ENCODE results near the gene KLHL13.
"Not testable (repeated sequence)": the region's sequence is repeated elsewhere in the genome, so short reads cannot be mapped to it uniquely, and the experiment has no call there.

Gene KLHL13

GRCh38 chrX:118116713-118117550 lies at the start of gene KLHL13:
KLHL13 (minus strand) TSS chrX:118116810; CDS start chrX:118028473, 88,337 bp downstream.
- DNase-seq, result no peak

DNA sequence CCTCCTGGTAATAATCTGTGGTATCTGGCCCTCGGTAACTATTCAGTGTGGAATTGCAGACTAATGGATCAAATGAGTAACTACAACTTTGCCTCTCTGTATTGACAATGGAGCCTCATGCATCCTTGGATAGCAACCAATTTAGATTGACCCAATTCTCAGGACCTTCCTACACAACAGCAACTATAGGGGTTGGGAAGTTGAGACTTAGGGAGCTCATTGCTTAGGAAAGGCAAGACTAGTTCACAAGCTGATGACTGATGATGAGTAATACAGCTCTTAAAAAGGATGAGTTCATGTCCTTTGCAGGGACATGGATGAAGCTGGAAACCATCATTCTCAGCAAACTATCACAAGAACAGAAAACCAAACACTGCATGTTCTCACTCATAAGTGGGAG lies 47.5 kb upstream of the KLHL13 start:
- DNase-seq, result no peak

GRCh38 chrX:118156953-118157608 lies 40.5 kb upstream of the KLHL13 start:
- DNase-seq, result no peak

GRCh38 chrX:118156254-118156952 lies 39.8 kb upstream of the KLHL13 start:
- no peak for DNase-seq

GRCh38 chrX:118153270-118153669 lies 36.7 kb upstream of the KLHL13 start:
- no peak for DNase-seq

DNA sequence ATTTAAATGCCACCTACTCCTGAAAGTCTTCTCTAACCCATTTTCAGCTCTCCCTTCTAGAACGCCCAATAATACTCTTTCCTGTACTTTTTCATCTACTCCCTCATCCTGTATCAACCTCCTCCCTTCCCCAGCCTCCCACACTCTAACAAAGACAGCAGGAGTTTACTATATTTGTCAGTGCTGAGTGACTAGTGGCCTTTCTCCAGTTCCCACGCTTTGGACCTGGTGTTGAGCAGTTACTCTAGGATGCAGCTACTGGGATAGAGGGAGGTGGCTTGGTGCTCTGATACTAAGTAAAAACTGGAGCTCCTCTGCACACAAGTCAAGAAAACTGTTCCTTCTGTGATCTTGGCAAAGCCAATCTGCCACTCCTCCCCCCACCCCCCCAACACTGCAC lies 36.1 kb upstream of the KLHL13 start:
- DNase-seq, result no peak

GRCh38 chrX:118148737-118149136 lies 32.1 kb upstream of the KLHL13 start:
- DNase-seq, result no peak

DNA sequence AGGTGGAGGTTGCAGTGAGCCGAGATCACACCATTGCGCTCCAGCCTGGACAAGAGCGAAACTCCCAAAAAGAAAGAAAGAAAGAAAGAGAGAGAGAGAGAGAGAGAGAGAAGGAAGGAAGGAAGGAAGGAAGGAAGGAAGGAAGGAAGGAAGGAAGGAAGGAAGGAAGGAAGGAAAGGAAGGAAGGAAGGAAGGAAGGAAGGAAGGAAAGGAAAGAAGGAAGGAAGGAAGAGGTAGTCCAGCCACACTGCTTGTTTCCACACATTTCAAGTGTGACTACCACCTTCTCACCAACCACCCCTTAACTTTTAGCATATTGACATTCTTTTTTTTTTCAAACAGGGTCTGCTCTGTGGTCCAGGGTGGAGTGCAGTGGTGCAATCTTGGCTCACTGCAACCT lies 31.2 kb upstream of the KLHL13 start:
- DNase-seq, result not testable (repeated sequence)

DNA sequence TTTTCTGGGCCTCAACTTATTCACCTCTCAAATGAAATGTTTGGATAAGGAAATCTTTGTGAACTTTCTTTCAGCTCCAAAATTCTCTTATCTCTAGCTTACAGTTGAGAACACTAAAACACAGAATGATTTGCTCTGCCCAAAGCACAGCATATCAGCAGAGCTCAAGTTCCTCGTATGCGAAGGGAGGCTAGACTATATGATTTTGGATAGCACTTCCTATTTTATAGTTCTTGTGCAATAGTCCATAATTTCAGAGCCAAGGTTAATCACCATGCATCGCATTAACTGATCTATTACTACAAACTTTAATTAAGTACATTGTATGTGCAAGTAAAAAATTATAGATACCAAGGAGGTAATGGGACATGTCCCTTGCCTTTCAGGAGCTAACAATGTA lies 27.0 kb upstream of the KLHL13 start:
- DNase-seq, result no peak

GRCh38 chrX:118131336-118131735 lies 14.7 kb upstream of the KLHL13 start:
- no peak for DNase-seq

DNA sequence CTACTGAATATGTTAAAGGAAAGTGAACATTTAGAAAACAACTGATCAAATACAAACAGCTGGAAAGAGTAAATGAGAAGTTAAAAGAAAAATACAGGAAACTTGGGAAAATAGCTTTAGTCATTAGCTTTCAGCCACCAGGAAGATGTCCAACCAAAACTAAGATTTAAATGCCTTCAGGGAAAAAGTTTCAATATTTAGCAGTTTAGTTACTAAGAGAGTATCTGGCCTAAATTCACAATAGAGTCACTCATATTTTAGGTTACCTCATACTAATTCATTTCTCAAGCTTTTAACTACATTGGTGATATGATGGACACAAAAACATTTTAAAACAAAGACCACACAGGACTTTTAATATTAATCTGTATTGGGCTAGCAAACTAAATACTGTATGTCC lies 13.1 kb upstream of the KLHL13 start:
- DNase-seq, result no peak

DNA sequence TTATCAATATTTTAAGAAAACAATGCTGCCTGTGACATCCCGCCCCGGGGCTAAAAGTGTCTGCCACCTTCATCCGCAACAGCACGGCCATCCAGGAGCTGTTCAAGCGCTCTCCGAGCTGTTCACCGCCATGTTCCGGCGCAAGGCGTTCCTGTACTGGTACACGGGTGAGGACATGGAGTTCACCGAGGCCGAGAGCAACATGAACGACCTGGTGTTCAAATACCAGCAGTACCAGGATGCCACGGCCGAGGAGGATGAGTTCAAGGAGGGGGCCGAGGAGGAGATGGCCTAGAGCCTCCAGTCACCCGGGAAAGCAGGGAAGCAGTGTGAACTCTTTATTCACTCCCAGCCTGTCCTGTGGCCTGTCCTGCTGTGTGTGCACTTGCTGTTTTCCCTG lies 12.1 kb upstream of the KLHL13 start:
- no peak for DNase-seq

DNA sequence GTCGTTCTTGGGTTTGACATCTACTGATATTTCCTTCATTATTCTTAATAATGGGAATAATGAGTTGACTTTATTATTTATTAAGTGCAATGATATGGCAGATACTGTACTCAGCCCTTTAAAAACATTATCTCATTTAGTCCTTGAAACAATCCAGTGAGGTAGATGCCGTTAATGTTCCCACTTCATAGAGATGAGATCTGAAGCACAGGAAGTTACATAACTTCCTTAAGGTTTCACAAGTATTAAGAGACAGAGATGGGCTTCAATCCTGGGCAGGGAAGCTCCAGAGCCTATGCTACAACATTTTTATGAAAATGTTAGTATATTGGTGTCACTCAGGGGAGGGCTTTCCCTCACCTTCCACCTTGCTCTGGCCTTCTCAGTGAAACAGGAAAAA lies 9.7 kb upstream of the KLHL13 start:
- DNase-seq, result no peak

DNA sequence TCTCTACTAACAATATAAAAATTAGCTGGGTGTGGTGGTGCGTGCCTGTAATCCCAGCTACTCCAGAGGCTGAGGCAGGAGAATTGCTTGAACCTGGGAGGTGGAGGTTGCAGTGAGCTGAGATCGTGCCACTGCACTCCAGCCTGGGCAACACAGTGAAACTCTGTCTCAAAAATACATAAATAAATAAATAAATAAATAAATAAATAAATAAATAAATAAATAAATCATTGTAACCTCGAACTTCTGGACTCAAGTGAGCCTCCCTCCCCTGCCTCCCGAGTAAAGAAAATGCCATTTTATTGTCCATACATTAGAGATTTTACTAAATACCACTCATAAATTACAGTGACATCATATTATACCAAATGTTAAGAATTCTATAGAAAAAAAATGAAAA lies 7.6 kb upstream of the KLHL13 start:
- DNase-seq, result not testable (repeated sequence)

DNA sequence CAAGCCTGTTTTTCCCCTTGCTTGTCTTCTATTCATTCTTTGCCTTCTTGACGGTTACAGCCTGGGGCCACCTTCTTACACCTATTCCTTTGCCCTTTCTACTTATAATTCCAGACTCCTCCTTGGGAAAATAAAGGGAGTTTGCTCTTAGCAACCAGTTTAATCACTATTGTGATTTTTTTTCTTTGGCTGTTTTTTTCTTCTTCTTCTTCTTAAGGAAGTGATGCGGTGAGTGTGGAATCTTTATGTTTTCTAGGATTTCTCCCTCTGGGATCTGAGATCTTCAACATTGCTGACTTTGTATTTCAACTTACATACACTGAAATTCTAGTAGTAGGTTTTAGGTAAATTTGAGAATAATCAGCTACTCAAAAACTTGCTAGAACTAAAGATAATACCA lies 1.1 kb upstream of the KLHL13 start:
- no peak for DNase-seq

GRCh38 chrX:118115953-118116712 lies 477 bp downstream of the KLHL13 start:
- DNase-seq, result no peak

DNA sequence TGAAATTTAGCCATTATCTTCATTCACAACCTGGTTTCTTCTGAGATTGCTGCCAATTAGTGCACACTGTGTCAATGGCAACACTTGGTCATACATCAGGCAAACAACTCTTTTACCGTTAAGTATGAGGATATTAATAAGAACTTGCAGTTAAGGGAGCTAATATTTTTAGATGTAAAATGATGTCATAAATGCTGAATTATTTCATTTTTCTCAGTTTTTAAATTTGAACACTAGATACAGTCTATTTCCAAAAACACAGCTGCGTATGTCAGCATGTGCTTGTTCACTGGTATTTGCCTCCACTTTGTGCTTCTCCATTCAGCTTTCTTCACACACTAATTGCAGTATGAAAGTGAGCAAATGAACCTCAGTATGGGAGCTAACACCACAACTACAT lies 1.6 kb downstream of the KLHL13 start:
- no peak for DNase-seq

GRCh38 chrX:118109065-118109464 lies 7.5 kb downstream of the KLHL13 start:
- DNase-seq, result no peak

- no peak for DNase-seq
Measured at GRCh38 chrX:118108304-118108703, 8.3 kb downstream of the KLHL13 start.

DNA sequence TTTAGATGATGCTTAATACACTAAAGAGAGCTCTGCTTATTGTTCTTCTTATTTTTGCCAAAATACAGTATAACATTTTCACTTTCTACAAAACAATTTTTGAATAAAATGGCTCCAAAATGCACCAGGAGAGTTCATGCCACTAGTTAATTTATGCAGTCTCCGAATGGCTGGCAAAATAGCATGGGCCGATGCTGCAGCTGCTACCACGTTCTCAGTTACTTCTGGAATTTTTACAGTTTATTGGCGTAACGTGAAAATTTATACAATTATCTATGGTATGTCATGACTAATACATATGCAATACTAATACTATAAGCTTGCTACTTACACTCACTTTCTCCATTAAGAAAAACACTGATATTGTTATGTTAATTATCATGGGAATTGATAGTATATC lies 16.5 kb downstream of the KLHL13 start:
- no peak for DNase-seq

DNA sequence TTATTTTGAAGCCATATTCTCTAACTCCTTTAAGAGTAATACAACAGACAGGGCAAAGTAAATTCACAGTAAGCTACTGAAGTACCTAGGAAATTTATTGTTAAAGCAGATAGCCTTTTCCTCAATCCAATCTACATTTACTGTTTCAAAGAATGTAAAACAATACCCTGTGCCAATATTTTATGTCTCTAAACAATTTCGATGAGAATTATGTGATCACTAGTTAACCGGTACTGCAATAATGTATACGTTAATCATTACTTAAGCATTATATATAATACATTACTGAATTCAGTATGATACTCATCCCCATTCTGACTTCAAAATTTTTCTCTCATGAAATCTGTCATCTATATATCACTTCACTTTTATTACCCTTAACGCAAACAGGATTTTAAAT lies 28.5 kb downstream of the KLHL13 start:
- DNase-seq, result no peak

DNA sequence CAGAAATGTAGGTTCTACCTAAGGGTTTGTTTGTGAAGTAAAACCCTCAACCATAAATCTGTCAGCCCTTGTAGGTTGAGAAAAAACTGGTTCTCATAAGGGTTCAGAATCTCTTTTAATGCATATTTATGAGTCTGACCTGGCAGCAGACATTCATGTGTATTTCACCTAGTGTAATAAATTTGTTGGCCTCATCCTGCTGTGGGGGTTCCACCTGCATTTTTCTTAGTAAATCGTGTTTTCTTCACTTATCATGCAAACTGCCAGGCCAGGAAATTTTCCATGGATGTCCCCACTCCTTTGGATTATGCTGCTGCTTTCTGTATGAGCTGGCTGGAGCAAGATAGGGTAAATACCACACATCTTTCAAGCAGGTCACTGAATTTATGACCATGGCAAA lies 42.4 kb downstream of the KLHL13 start:
- DNase-seq, result no peak

DNA sequence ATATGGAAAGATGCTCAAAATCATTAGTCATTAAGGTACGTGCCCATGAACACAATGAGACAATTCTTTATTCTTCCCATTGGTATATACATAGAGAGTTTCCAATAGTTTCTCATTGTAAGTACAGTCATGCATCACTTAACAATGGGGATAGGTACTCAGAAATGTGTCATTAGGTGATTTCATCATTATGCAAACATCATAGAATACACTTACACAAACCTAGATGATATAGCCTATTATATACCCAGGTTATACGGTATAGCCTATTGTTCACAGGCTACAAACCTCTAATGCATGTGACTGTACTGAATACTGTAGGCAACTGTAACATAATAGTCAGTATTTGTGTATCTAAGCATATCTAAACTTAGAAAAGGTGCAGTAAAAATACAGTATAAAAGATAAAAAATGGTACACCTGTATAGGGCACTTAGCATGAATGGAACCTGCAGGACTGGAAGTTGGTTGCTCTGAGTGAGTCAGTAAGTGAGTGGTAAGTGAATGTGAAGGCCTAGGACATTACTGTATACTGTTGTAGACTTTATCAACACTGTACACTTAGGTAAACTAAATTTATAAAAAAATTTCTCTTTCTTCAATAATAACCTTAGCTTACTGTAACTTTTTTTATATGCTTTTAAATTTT lies 49.6 kb downstream of the KLHL13 start:
- DNase-seq, result peak; percentile 79

Data from DMS153 (cell line).